ENCODE data around the gene JUN.

The JUN gene

DNA sequence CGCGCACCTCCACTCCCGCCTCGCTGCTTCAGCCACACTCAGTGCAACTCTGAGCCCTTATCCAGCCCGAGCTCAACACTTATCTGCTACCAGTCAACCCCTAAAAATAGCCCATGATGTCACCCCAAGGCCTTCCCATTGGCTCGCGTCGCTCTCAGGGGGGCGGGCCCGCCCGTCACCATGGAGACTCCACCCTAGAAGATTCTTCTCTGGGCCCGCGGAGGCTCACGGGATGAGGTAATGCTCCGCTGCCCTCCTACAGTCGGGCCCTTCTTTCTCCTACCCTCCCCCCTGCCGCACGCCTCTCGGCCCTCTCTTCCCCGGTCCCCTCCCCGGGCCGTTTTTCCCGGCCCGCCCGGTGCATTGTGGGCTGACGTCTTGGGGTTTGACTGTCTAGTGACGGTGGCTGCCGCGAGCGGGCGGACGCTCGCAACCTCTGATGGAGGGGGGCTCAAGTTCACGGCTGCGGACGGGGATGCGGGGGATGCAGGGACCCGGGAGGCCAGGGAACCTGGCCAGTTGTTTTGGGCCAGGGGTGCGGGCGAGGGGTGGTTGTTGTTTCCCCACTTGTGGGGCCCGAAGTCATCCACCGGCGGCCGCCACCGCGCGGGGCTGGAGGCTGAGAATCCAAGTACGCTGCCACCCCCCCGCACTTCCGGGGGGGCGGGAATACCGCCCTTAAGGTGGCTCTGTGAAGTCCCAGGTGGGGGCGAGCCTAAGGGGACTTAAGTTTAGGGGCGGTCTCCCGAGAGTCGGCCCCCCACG, at the start of gene JUN:
Gene JUN, minus strand, starts transcription at position 55 of the 765 bp plus-strand sequence. CDS start 977 bp downstream, outside the sequence.
- peak; percentile 99 for DNase-seq (ENCODE audit: low spot score)

DNA sequence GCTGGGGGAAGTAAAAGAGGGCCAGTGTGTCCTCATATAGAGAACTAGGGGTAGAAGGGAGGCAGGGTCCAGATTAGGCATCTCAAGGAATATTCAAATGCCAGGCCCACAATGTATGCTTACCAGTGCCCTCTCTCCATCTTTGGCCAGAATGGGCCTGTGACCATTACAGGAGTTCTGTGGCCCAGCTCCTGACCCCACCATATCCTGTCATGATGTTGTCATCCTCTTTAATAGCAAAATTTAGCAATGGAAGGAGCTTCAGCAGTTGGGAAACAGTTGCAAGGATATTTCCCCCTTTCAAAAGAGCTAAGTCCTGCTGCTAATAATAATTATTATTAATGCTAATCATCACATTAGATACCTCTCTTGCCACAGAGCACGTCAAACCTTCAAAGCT, 49.3 kb upstream of the JUN start:
- no peak for DNase-seq (ENCODE audit: low spot score)

GRCh38 chr1:58830291-58830690, 46.4 kb upstream of the JUN start:
- no peak for DNase-seq (ENCODE audit: low spot score)

GRCh38 chr1:58829866-58830265, 46.0 kb upstream of the JUN start:
- DNase-seq (ENCODE audit: low spot score): no peak

GRCh38 chr1:58827298-58827697, 43.5 kb upstream of the JUN start:
- no peak for DNase-seq (ENCODE audit: low spot score)

DNA sequence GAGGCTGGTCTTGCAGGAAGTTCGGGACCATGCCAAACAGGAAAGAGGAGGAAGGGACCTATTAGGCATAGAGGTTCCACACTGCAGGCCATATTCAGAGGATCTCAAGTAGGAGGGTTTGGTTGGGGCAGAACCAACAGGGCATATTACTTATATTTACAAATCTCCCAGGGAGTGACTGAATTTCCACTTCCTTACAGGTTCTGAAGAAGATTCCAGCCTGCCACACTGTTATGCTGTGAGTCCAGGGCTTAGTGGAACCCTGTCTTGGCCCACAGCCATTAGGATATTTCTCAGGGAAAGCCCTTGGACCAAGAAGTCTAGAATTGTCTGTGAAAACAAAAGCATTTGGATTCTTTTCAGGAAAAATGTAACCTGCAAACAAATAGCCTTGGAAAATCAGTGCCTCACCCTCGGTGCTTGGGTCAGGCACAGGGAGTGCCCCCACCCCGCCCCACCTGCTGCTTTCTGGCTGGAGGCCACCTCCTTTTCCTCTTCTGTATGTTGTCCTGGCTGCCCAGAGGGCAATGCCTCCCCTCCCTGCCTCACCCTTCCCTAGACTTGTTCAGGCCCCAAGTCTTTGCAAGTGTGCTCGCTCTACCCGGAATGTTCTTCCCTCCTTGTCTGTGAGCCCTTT, 41.0 kb upstream of the JUN start:
- DNase-seq (ENCODE audit: low spot score): no peak

DNA sequence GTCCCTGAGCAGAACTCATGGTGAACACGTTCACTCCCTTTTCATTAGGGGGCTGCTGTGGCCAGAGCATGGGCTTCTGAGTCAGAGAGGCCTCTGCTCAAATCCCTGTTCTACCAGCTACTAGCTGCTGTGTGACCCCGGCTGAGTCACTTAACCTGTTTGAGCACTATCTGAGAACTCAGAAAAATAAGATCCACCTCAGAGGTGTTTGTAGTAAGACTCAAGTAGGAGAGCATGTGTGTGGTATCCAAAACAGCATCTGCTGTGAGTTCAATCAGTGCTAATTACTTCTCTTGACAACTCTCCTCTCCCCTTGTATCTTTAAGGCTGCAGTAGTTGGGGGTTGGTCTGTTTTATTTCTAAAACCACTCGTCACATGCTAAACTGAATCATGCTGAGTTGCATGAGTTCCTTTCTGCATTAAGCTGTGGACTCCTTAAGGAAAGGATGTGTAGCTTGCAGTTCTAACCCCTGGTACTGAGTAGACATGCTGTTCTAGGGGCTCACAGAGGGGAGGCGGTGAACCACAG, 39.7 kb upstream of the JUN start:
- DNase-seq (ENCODE audit: low spot score): no peak

DNA sequence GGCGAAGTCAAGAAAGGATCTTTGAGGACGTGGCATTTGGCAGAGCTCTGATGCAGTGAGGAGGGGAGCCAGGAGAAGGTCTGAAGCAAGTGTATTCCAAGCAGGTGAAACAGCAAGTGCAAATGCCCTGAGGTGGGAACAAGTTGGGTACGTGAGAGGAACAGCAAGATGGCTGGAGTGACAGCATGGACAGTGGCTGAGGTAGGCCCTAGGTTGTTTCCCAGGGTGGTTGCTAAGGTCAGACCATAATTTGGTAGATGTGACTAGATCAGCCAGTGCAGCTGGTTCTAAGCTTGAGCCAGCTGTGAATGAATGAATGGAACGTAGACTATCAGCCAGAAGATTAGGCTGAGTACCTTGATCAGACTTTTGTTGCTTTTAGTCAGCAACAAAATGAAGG, 37.5 kb upstream of the JUN start:
- DNase-seq (ENCODE audit: low spot score): no peak

DNA sequence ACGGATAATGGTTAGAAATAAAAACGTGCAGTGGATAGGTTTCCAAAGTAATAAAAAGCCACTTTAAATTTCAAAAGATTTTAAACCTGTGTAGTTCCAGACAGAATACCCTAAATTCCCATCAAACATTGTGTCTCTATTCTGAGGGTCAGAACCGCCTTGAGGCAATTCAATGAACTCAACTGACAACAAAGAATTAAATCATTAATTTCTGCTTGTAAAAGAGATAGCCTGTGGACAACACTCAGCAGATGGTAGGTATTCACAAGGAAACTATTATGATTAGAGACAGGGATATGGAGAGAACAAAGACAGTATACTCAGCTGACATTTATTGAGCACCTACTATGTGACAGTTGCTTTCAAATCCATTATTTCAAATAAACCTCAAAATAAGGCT, 35.1 kb upstream of the JUN start:
- DNase-seq (ENCODE audit: low spot score): no peak

- DNase-seq (ENCODE audit: low spot score): no peak
Observed at GRCh38 chr1:58818075-58818474, 34.2 kb upstream of the JUN start.

DNA sequence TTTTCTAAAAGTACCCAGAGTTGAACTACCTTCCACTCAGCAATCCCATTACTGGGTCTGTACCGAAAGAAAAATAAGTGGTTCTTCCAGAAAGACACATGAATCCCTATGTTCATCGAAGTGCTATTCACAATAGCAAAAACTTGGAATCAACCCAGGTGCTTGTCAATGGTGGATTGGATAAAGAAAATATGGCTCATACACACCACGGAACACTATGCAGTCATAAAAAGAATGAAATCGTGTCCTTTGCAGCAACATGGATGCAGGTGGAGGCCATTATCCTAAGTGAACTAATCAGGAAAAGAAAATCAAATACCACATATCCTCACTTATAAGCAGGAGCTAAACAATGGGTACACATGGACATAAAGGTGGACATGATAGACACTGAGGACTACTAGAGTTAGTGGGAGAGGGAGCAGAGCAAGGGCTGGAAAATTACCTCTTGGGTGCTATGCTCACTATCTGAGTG, 32.9 kb upstream of the JUN start:
- no peak for DNase-seq (ENCODE audit: low spot score)

DNA sequence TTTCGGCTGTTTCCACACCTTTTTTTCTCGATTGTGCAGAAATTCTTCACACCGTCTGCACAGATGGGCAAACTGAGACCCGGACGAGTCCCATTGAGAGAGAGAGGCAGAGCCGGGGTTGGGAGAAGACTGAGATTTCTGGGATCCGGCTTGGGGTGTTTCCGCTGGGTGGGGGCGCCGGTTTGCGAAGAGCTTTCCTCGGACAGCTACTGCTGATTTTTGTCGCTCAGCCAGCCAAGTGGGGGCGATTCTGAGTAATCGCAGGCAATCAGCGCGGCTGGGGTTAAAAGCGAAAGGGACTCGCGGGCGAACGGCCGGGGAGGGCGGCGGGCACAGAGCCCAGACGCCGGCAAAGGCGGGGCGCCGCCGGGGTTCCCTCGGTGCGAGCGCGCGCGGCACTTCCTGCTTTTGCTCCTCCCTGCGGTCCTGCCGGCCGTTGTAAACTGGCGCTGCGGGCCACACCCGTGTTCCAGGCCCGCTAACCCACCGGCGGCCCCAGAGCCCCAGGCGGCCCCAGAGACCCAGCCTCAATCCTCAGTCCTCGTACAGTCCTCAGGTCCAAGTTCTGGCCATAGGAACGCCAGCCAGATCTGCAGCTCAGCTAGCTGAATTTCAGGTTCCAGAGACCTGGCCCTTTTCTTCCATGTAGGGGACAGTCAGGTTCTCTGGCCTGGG, 32.4 kb upstream of the JUN start:
- DNase-seq (ENCODE audit: low spot score): peak; percentile 89

- DNase-seq (ENCODE audit: low spot score): peak; percentile 14
Observed at GRCh38 chr1:58815686-58816071, 31.8 kb upstream of the JUN start.

GRCh38 chr1:58815069-58815685, 31.3 kb upstream of the JUN start:
- DNase-seq (ENCODE audit: low spot score): peak; percentile 52

- no peak for DNase-seq (ENCODE audit: low spot score)
Observed at GRCh38 chr1:58814251-58815068, 30.6 kb upstream of the JUN start.

DNA sequence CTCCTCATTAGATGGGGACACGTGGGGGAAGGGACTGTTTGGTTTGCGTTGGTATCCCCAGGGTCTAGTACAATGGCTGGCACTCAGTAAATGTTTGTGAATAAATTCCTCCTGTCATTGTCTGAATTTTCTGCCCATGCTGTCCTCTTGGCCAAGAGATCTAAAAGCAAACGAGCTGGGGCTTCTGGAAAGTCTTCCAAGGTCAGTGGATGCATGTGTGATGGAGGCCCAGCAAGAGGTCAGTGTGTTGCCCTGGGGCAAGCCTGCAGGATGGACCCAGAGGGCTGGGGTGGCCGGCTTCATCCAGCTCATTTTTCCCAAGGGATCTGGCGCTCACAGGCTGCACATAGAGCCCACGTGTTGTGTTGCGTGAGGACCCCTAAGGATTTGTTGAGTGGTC, 30.0 kb upstream of the JUN start:
- no peak for DNase-seq (ENCODE audit: low spot score)

DNA sequence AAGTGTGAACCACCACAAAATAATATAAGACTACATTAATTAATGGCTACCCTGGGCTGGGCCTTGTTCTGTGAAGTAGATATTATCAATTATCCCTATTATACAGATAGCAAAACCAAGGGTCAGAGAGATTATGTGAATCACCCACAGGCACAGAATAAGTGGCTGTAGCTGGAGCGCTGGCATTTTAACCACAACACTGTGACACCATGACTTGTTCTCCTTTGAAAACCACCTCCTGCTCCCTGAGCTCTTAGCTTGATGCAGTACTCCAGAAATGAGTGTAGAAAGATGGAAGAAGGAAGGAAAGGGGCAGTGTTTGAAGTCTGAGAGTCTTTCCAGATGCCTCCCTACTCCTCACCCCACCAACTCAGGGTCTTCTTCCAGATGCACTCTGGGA, 29.5 kb upstream of the JUN start:
- DNase-seq (ENCODE audit: low spot score): no peak

- DNase-seq (ENCODE audit: low spot score): no peak
Observed at GRCh38 chr1:58812926-58813325, 29.1 kb upstream of the JUN start.

DNA sequence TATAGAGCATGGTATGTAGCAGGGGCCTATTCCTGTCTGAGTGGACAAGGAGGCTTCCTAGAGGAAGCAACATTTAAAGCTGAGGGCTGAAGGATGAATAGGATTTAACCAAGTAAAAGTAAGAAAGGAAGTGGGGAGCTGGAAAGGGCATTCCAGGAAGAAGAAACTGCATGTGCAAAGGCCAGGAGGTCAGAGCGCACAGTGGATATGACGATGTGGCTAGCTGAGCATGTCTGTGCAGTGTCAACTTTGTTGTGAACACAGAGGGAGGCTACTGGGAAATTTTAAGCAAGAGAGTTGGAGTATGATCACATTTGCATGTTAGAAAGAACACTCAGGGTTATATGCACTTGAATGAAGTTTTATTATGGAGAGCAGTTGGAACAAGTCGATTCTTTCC, 28.6 kb upstream of the JUN start:
- DNase-seq (ENCODE audit: low spot score): no peak

DNA sequence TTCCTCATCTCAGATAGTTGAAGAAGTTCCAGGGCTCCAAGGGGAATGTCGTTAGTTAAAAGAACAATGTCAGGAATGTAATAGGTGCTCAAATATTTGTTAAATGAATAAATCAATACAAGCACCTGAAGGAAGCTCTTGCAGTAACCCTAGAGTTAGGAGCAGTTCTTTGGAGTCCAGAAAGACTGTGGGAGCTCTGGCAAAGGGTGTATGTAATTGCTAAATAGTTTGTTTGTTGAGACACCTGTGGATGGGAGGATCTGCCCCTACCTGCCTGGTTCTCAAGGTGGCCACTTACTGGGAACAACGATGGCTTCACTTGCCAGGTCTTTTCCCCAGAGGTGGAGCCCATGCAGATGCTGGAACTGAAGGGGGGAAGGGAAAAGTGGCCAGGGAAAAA, 27.5 kb upstream of the JUN start:
- DNase-seq (ENCODE audit: low spot score): no peak

DNA sequence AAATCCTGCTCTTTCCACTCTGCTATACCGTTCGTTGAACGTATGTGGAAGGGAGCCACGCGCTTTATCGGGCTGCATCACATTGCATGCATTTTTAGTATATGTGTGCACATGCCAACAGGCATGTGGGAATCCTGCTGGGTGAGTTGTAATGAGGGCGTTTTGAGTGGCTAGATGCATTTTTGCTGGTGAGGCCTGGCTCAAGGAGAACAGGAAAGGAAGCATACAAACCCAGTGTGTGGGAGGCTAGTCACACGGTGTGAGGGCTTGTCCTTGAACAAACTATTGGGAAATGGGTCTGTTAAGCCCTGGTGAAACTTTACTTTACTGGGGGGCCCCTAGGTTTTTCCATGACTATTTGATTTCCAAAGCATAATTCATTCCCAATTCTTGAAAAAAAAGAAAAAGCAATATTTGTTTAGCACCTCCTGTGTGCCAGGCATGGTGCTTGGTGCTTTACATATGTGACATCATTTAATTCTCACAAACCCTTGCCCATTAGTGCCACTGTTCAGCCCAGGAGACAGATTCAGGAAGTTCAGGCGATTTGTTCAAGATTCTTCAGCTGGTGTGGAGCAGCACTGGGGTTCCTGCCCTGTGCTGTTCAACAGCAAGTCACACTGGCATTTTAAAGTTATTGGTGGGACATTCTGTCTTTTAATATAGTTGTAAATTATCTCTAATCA, 25.6 kb upstream of the JUN start:
- DNase-seq (ENCODE audit: low spot score): no peak

Measured in activated CD4-positive, alpha-beta T cell treated with anti-CD3 and anti-CD28 coated beads, Interleukin-2, Interleukin-4, amounts not matched to agents 100 ng/mL and 50 ng/mL, durations not matched to agents 16 hours and 8 hours (primary cell).